AG09309 (cell line): Measurements from ENCODE around the gene PDLIM1.
A peak's percentile ranks its signal among the peaks of the same experiment; 100 is the strongest.

ENCODE experiments used
- DNase-seq: peaks from one replicate; pipeline ENCODE4 v3.0.0-alpha.2; 2010; ENCODE audit warnings: low read depth
- H3K4me3 ChIP-seq: 2 replicates; pipeline ENCODE4 v1.5.1; 2011; ENCODE audit warnings: mild to moderate bottlenecking, low read depth, low read length, moderate library complexity; ENCODE audit not compliant: control insufficient read depth
- CTCF ChIP-seq: IDR thresholded peaks from 2 replicates; pipeline ENCODE4 v1.5.1; 2011; ENCODE audit warnings: mild to moderate bottlenecking, low read depth, low read length, inconsistent platforms; ENCODE audit not compliant: insufficient read depth, control insufficient read depth; ENCODE audit errors: missing control alignments

Gene PDLIM1

GRCh38 chr10:95289921-95290421, 832 bp downstream of the PDLIM1 start:
- no peak for TF ChIP-seq CTCF
- DNase-seq: no peak
- peak overlapping the region; percentile 82 for H3K4me3 ChIP-seq

GRCh38 chr10:95289003-95289920, 1.5 kb downstream of the PDLIM1 start:
- peak overlapping the region; percentile 82 for H3K4me3 ChIP-seq
- no peak for DNase-seq
- no peak for TF ChIP-seq CTCF

GRCh38 chr10:95288303-95288702, 2.5 kb downstream of the PDLIM1 start:
- no peak for TF ChIP-seq CTCF
- DNase-seq: no peak
- H3K4me3 ChIP-seq: no peak overlapping the region

- no peak for TF ChIP-seq CTCF
- DNase-seq: no peak
- no peak overlapping the region for H3K4me3 ChIP-seq
Observed at GRCh38 chr10:95287281-95287680, 3.5 kb downstream of the PDLIM1 start.

GRCh38 chr10:95286707-95287106, 4.1 kb downstream of the PDLIM1 start:
- TF ChIP-seq CTCF: no peak
- DNase-seq: no peak
- H3K4me3 ChIP-seq: no peak overlapping the region

- DNase-seq: no peak
- no peak for TF ChIP-seq CTCF
- H3K4me3 ChIP-seq: no peak overlapping the region
Observed at GRCh38 chr10:95285556-95285955, 5.2 kb downstream of the PDLIM1 start.
